Measurements from ENCODE around the gene CAPN14.
"Not testable (repeated sequence)": the region's sequence is repeated elsewhere in the genome, so short reads cannot be mapped to it uniquely, and the experiment has no call there.

CAPN14 gene

GRCh38 chr2:31199206-31199605 lies 18.1 kb downstream of the CAPN14 start:
- in situ Hi-C loops (cut with HindIII; ENCODE audit: low sequenced_read_pairs): no loop called here

- in situ Hi-C loops (cut with HindIII; ENCODE audit: low sequenced_read_pairs): no loop called here
These were observed 19.6 kb downstream of the CAPN14 start for GRCh38 chr2:31197669-31198068.

DNA sequence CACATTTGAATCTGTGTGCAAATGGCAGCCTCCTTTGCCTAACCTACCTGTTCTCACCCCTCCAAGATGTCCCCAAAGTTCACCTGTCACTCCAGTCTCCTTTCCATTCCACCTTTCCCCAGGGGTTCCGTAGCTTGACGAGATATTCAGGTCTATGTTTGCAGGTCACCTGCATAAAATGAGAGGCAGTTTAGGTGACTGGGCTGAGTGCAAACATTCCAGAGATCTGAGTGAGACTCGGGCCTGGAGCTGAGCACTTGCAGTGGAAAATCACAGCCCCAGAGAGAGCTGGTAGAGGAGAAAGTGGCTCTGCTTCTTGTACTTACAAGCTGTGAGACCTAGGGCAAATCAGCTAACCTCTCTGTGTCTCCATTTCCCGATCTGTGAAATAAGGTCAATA lies 20.1 kb downstream of the CAPN14 start:
- in situ Hi-C loops (cut with HindIII; ENCODE audit: low sequenced_read_pairs): no loop called here

DNA sequence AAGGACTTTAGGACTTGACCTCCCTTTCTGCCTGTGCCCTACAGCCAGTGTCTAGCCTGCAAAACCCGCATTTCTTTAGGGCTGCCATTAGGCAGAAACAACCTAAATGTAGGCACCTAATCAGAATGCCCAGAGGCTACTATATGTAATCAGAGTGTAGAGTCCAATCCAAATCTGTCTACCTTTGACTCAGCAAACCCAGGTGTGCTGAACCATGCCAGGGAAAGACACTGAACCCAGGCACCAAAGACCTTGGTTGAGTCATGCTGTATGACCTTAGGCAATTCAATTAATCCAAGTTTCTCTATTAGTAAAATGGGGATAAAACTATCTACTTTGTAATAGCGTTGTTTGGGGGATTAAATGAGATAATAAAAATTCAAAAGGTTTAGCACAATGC lies 20.7 kb downstream of the CAPN14 start:
- in situ Hi-C loops (cut with HindIII; ENCODE audit: low sequenced_read_pairs): no loop called here

GRCh38 chr2:31193806-31194205 lies 23.5 kb downstream of the CAPN14 start:
- in situ Hi-C loops (cut with HindIII; ENCODE audit: low sequenced_read_pairs): no loop called here

DNA sequence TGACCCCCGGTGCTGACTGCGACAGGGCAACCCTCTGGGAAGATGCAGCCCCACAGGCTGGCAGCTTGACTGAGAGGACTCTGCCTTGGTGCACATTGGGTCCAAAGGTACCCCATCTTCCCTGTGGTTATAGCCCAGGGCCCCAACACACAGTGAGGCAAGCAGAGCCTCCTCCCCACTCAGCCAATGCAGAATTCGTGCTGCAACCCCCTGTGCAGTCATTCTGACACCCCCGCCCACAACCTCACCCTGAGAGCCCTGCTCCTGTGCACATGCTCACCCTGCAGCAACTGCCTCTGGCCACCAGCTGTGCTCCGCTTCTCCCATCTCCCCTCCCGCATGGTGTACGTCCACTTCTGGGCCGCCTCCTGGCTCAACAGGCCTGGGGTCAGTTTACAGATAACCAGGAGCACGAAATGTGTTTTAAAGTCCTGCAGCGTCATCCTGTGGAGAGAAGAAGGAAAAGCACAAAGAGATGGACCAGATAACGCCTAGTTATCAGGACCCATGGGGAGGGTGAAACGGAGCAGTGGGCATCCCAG lies 24.4 kb downstream of the CAPN14 start:
- in situ Hi-C loops (cut with HindIII; ENCODE audit: low sequenced_read_pairs): no loop called here

DNA sequence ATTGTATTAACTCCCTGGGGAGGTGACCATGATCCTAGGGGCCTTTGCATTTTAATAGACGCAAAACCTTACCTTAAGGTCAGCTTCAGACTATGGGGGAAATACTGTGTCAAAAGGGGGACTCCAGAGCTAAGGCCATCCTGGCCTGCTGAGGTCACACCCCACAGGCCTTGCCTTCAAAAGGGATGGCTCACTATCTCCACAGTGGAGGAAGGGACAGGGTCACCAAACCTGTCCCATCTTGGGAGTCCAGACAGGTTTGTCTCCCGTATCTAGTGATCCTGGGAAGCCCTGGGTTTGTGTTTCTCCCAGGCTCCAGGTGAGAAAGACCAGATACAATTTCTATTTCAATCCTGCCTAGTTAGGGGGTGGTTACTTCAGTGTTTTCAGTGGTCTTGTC lies 24.9 kb downstream of the CAPN14 start:
- in situ Hi-C loops (cut with HindIII; ENCODE audit: low sequenced_read_pairs): no loop called here

DNA sequence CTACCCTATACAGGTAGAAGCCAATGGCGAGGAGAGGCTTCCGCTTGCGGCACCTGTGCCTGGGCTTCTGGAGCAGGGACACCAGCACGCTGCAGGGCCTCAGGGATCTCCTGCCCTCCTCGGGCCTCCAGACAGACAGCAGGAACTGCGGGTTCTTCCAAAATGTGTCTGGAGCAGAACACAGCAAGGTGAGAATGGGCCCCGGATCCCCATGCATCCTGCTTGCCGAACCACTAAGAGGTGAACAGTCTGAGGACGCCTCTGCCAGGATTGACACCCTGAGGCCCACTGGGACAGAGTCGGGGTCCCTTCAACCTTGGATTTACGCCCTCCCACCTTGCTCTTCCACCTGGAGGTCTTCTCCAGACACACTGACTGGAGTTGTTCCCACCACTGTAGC lies 25.4 kb downstream of the CAPN14 start:
- in situ Hi-C loops (cut with HindIII; ENCODE audit: low sequenced_read_pairs): no loop called here

DNA sequence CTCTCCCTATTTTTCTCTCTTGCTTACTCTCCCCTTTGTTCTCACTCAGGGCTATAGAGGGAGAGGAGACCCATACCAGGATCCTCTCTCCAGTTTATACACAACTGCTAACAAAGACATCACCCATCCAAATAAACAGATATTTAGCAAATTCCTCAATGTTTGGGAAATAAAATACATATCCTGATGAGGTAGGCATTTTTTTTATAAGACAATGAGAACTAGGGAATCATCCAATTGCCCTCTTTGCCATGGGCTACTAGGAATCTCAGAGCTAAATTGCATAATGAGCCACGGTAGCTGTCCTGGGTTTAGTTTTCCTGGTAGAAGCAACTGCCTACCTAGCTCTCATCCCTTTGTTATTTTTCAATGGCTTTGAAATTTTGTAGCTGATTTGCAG lies 27.1 kb downstream of the CAPN14 start:
- in situ Hi-C loops (cut with HindIII; ENCODE audit: low sequenced_read_pairs): no loop called here

GRCh38 chr2:31189141-31189540 lies 28.2 kb downstream of the CAPN14 start:
- in situ Hi-C loops (cut with HindIII; ENCODE audit: low sequenced_read_pairs): no loop called here

DNA sequence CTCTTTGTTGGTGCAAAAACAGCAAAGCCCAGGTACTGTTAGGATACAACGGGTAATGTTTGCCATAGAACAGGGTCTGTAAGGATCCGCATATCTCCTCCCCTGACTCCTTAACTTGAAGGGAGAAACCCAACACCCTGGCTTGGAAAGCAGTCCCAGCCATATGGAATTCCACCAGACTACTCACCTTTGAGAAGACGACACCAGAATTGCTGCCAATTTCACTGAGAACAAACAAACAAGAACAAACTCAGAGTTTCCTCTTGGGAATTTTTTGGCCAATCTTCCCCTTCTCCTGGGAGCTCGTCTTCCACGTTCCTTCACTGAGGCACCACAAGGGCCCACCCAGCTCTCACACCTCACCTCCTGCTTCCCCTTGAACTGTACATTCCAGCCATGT lies 29.2 kb downstream of the CAPN14 start:
- in situ Hi-C loops (cut with HindIII; ENCODE audit: low sequenced_read_pairs): no loop called here

DNA sequence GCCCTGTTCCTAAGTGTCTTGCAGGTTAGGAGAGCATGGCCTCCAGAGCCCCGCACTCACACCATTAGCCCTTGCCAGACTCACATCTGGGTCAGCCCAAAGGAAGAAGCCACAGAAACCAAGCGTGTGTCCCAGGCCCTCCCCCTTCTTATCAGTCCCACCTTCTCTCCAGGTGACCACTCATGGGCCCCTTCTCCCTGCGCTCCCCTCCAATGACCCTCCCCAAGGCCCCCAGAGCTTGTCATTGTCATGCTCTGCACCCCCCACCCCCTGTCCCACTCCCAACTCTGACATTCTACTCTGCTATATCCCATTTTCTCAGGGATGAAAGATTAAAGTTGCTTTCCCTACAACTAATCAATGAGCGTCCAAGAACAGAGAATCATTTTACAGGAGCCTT lies 30.1 kb downstream of the CAPN14 start:
- in situ Hi-C loops (cut with HindIII; ENCODE audit: low sequenced_read_pairs): no loop called here

- in situ Hi-C loops (cut with HindIII; ENCODE audit: low sequenced_read_pairs): not testable (repeated sequence)
These were observed 33.3 kb downstream of the CAPN14 start for GRCh38 chr2:31183973-31184372.

DNA sequence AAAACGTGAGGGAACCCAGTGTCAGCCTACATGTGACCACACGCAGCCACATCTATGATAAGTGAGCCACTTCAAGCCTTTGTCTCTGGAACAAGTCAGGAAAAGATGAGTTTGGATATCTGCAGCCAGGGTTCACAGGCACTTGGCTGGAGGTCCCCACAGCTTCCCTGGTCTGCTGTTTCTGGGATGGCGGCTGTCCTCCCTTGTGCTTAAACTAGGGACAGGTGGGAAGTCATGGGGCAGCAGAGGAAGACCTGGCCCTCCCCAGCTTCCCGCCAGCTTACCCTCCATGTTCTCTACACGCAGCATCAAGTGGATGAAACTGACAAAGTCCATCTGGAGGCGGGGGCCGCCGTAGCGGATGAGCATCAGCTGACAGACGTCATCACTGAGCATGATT lies 40.6 kb downstream of the CAPN14 start:
- in situ Hi-C loops (cut with HindIII; ENCODE audit: low sequenced_read_pairs): no loop called here

DNA sequence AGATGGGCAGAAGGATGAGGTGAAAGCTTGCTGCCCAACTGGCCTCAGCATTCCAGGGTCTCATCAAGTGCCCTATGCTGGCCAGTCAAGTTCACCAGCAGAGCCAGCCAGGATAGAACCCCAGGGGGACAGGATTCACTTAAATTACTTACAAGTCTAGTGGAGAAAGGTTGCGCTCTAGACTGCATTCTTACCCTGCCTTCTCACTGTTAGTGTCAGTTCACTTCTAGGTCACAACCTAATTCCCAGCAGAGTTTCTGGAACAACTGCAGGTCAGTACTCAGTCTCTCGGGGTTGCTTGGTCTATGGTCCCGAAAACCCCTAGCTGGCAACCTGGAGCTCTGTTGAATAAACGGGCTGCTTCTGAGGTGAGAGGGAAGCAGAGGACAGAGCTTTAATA lies 46.2 kb downstream of the CAPN14 start:
- in situ Hi-C loops (cut with HindIII; ENCODE audit: low sequenced_read_pairs): loop anchor here (25.0 kb wide), 1 partner anchor 959 kb away; no protein-coding TSS in a partner anchor

GRCh38 chr2:31170071-31170698 lies 47.1 kb downstream of the CAPN14 start:
- in situ Hi-C loops (cut with HindIII; ENCODE audit: low sequenced_read_pairs): loop anchor here (25.0 kb wide), 1 partner anchor 958 kb away; no protein-coding TSS in a partner anchor

GRCh38 chr2:31168291-31168690 lies 49.0 kb downstream of the CAPN14 start:
- in situ Hi-C loops (cut with HindIII; ENCODE audit: low sequenced_read_pairs): loop anchor here (25.0 kb wide), 1 partner anchor 956 kb away; no protein-coding TSS in a partner anchor

DNA sequence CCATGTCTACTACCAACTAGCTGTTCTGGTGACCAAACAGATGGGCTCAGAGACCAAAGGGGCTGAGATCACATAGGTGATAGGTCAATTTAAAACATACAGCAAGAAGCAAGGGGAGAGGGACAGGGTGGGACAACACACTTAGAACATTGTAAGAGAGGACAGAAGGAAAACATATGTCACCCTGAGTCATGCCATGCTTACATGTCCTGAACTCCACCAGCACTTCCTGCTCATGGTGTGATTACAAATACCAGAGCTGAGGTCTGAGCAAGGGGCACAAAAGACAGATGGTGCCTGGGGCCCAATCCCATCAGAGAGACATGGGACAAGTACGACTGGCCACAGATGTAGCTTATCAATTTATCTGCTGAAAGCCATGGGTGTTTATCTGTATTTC lies 50.4 kb downstream of the CAPN14 start:
- in situ Hi-C loops (cut with HindIII; ENCODE audit: low sequenced_read_pairs): loop anchor here (25.0 kb wide), 1 partner anchor 955 kb away; no protein-coding TSS in a partner anchor

GRCh38 chr2:31163011-31163539 lies 54.2 kb downstream of the CAPN14 start:
- in situ Hi-C loops (cut with HindIII; ENCODE audit: low sequenced_read_pairs): loop anchor here (25.0 kb wide), 1 partner anchor 951 kb away; no protein-coding TSS in a partner anchor

DNA sequence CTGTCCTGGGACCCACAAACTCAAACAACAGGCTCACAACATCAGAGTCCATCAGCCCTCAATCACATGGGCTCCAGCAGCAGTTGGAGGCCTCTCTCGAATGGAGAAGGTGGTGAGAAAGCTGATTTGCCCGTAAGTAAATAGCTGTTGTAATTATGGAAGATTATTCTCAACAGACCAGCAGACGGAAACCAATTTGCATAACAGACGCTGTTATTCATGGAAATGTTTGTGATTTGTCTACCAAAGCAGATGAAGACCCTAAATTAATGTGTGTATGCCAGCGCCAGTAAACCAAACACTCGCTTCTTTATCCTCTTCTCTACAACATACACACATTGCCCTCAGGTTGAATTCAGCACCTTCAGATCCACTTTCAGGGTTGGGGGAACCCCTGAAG lies 55.7 kb downstream of the CAPN14 start:
- in situ Hi-C loops (cut with HindIII; ENCODE audit: low sequenced_read_pairs): loop anchor here (25.0 kb wide), 1 partner anchor 949 kb away; no protein-coding TSS in a partner anchor

DNA sequence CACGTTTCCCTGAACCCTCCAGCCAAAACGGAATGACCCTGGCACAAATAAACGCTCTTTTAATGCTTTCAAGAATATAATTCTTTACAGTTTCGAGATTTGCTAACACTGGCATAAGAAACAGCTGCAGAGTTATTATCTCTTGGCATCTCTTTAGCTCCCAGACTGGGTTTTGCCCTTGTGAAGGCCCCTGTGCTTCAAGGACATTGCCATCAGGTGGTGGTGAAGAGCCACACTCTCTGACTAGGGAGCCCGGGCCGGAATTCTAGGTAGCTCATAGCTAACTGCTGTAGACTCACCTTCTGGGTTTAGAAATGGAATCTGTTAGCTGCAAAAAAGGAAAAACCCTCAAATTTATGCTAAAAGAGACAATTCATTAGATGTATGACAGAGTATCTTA lies 65.8 kb downstream of the CAPN14 start:
- in situ Hi-C loops (cut with HindIII; ENCODE audit: low sequenced_read_pairs): loop anchor here (5.0 to 25.0 kb wide), 2 partner anchors 66 to 939 kb away; partner anchors contain the start of gene CAPN14

DNA sequence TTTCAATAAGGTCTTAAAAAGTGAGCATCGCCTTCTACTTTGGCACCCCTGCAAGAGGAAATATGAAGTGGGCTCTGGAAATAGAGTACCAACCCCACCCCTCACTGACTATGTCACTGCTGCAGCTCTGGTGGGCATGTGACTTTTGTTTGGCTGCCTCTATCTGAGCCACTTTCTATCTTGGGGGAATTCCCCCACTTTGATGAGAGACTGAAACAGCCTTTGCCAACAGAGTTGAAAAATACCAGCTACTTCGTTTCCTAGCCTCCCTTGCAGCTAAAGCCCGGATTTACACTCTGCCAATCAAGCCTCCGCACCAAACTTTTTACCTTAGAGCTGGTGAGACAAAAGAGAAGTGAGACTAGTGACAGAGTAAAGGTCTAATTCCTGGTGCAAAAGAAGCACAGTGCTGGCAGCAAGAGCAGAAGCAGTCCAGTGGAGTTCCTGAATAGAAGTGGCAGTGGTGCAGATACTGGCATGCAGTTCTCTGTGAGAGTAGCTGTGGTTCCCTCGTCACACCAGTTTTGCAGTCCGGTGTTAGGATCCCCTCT lies 67.1 kb downstream of the CAPN14 start:
- in situ Hi-C loops (cut with HindIII; ENCODE audit: low sequenced_read_pairs): loop anchor here (5.0 to 25.0 kb wide), 2 partner anchors 67 to 938 kb away; partner anchors contain the start of gene CAPN14
